ENCODE data around the gene BNIP3.
"Not testable (repeated sequence)": the region's sequence is repeated elsewhere in the genome, so short reads cannot be mapped to it uniquely, and the experiment has no call there.

The BNIP3 gene

DNA sequence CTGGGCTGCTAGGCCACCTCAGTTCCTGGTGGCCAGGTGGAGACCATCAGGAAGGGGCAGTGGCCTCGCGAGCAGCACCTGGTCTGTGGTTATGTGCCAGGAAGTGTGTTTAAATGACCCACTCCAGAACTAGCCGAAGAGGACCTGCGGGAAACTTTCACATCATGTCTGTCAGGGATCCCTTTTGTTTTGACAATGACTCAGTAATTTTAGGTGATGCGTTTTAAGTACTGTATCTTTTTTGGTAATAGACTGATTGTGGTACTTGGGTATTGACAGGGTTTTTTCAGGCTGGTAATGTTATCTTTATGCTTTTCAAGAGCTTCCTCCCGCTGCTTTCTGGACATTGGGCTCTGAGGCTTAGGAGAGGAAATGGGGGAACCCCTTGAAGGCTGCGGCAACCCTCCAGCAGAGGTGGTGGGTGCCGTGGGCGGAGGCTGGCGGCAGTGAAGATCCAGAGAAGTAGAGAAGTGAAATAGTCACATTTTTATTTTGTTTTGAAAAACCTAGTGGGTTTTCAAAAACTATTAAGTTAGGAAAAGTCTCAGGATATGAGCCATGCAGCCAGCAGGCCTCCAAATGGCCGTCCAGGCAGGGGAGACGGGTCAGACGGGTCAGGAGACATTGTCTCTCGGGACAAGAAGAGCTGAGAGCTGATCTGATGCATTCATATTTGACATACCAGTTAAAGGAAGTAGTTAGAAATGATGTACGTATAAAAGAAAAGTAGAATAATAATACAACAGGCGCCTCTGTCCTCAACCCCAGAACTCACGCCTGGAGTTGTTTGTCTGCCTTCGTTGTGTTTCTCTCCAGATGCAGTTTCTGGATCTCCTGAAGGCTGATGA lies 53.3 kb downstream of the BNIP3 start:
- no peak for FAIRE-seq

DNA sequence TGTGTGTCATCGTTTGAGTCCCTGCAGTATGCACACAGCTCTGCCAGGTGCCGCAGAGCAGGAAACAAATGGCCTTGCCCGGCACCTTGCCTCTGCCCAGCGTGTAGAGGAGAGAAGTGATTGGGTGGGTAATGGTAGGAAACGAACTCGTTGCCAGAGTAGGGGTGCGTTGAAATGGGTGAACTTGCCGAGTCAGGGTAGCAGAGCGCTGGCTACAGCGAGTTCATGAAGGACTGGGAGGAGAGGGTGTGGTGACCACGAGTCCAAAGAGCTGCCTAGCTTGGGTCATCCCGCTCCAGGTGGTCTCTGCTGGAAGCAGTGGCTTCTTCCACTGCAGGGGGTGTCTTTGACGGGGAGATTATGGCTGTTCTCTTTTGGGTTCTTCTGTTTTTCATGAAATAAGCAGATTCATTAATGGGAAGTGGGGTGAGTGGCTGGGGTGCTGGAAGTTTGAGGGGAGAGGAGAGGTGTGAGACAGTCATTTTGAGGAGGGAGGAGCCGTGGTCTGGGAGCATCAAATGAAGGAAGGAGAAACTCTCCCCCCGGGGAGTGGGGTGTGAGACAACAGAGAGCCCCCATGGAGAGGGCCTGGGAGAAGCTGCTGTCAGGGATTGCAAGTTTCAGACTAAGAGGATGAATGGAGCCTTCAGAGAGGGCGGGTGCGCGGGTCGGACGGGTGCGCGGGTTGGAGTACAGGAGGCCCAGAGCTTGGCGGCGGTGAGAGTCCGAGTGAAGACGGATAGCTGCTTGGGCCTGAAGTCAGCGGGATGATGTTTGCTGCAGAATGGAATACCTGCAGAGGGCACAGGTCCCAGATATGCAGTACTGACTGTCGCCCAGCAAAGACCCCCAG lies 54.8 kb downstream of the BNIP3 start:
- no peak for FAIRE-seq

DNA sequence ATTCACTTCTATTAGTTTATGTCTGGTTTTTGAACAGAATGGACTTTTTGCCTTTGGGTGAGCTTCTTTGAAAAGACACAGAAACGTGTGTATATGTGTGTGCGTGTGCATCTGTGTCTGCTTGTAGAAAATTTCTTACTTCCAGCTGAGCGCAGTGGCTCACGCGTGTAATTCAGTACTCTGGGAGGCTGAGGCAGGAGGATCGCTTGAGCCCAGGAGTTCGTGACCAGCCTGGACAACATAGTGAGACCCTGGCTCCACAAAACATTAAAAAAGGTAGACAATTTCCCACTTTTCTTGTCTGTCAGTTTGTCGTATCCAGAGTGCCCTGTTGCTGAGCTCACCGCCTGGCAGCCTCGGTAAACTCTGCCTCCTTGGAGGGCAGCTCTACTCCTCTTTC lies 55.5 kb downstream of the BNIP3 start:
- FAIRE-seq, result no peak

DNA sequence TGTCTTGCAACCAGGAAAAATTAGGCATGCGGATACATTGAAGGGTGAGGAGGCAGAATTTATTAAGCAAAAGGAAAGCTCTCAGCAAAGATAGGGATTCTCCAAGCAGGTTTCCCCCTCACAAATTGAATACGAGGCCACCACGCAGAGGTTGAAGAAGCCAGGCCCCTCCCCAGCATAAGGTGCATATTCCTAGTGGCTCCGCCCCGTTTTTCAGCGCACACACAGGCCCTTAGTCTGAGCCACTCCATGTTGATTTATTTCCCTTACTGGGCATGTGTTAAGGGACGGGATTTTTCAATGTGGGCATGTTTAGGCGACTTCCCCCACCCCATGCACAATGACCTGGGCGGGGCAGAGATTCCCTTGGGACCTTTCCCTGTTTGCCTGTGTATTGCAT lies 56.0 kb downstream of the BNIP3 start:
- FAIRE-seq, result no peak

DNA sequence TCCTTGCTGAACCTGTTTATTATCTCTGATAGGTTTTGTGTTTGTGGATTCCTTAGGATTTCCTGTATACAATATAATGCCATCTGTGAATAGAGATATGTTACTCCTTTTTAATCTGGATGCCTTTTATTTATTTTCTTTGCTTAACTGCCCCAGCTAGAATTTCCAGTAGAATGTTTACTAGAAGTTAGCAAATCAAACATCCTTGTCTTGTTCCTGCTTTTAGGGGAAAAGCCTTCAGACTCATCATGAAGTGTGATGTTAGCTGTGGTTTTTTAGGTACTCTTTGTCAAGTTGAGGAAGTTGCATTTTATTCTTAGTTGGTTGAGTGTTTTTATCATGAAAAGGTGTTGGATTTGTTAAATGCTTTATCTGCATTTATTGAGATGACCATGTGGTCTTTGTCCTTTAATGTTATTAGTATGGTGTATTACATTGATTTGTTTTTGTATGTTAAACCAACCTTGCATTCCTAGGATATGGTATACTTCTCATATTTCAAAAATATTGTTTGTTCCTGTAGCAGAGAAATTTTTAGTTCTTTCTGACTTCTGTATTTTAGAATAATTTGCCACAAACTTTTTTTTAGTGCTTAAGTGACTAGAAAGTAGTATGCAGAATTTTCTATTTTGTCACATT lies 56.6 kb downstream of the BNIP3 start:
- FAIRE-seq, result no peak

DNA sequence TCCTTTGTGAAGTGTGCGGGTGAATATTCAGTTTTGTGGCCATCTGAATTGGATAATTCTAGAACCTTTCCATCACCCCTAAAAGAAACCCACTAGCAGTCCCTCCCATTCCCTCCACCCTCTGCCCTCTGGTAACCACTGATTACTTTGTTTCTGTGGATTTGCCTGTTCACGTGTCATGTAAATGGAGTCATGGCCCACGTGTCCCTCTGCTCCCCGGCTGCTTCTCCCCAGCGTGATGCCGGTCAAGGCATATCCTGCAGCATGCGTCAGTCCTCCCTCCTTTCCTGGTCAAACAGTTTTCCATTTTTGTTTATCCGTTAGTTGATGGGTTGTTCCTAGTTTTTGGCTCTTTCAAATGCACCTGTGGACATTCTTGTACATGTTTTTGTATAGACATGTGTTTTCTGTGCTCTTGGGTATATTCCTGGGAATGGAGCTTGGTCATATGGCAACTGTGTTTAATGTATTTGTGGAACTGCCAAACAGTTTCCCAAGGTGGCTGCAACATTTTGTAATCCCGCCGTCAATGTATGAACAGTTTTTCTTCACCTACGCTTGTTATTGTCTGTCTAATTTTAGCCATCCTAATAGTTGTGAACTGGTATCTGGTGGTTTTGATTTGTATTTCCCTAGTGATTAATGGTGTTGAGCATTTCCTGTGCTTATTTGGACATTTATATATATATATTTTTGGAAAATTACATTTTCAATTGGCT lies 58.5 kb downstream of the BNIP3 start:
- FAIRE-seq, result no peak

DNA sequence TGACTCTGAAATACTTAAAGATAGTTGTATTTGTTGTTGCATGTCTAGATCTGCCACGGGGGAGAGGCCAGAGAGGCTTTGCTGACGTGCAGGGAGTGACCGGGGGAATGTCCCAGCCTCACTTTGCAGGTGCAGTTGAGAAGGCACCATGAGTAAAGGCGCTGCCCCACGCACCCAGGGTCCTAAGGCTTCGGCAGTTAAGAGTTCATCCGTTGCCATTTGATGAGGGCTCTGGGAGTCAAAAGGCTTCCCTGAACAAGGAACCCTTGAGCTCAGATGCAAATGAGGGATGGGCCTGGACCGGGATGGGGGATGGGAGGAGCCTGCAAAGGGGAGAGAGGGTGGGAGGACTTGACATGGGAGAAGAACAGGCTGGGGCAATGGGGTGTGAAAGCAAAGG lies 60.5 kb downstream of the BNIP3 start:
- no peak for FAIRE-seq

DNA sequence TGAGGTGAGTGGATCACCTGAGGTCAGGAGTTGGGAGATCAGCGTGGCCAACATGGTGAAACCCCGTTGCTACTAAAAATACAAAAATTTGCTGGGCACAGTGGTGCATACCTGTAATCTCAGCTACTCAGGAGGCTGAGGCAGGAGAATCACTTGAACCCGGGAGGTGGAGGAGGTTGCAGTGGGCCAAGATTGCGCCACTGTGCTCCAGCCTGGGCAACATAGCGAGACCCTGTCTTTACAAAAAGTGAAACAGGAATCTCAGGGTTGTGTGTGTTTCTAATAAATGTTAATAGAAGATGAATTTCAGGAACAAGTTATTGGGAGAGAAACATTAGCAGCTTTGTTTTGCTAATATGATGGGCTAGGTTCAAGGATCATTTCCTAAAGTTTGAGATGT lies 61.0 kb downstream of the BNIP3 start:
- FAIRE-seq, result no peak

DNA sequence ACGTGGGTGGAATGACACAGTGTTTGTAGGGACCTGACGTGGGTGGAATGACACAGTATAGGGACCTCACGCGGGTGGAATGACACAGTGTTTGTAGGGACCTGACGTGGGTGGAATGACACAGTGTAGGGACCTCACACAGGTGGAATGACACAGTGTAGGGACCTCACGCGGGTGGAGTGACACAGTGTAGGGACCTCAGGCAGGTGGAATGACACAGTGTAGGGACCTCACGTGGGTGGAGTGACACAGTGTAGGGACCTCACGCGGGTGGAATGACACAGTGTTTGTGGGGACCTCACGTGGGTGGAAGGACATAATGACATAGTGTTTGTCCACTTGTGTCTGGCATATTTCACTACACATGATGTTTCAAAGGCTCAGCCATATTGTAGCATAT lies 61.6 kb downstream of the BNIP3 start:
- FAIRE-seq, result no peak

DNA sequence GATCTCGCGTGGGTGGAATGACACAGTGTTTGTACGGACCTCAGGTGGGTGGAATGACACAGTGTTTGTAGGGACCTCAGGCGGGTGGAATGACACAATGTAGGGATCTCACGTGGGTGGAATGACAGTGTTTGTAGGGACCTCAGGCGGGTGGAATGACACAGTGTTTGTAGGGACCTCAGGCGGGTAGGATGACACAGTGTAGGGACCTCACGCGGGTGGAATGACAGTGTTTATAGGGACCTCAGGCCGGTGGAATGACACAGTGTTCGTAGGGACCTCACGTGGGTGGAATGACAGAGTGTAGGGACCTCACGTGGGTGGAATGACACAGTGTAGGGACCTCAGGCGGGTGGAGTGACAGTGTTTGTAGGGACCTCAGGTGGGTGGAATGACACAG lies 62.3 kb downstream of the BNIP3 start:
- FAIRE-seq, result not testable (repeated sequence)

Measured in G401.6 (cell line).